B cell (primary cell): ENCODE measurements around the gene FAM174C. TPM values are rescaled to one million over a fixed set of nuclear protein-coding genes. Genes with fewer than 3 reads are reported as not detected.

ENCODE experiments used
- ATAC-seq: fragments of 200-7000 bp; cut with Tn5 transposase; one replicate; pipeline ENCODE4 v1.10.0; 2021; ENCODE audit warnings: low read depth, mild to moderate bottlenecking, moderate number of reproducible peaks, moderate library complexity
- CTCF ChIA-PET: fragments of 350-600 bp; sonication (Branson Sonifier 250); formaldehyde crosslinking; loops from one replicate; lab custom pipeline; 2021; ENCODE audit warnings: antibody characterized with exemption, inconsistent platforms; lab: Charles Lee
- POLR2A ChIA-PET: fragments of 350-600 bp; sonication (Branson Sonifier 250); formaldehyde crosslinking; loops from one replicate; lab custom pipeline; 2021; ENCODE audit warnings: antibody characterized with exemption; lab: Charles Lee
- DNase-seq: peaks from one replicate; pipeline ENCODE4 v3.0.0; 2013
- H2AFZ ChIP-seq: 2 replicates; pipeline ENCODE4 v1.6.1; 2012; ENCODE audit warnings: mild to moderate bottlenecking, low read depth, low read length; ENCODE audit not compliant: insufficient read depth, poor library complexity, severe bottlenecking
- H3K27ac ChIP-seq, 2 donors: 1 replicate in 1 of 2; 2 replicates in 1 of 2; pipeline ENCODE4 v1.5.1; 2012 to 2013; ENCODE audit warnings: low read length in 2 of 2, mild to moderate bottlenecking in 2 of 2, moderate library complexity in 1 of 2
- H3K27me3 ChIP-seq, 4 experiments: fragments of 200-600 bp in 1 of 4; sonication (generic) in 1 of 4; replicated peaks in 1 of 4; 1 replicate in 2 of 4; 2 replicates in 2 of 4; pipeline versions ENCODE4 v1.6.1 to v1.7.0; 2013 to 2016; ENCODE audit warnings: low read length in 3 of 4, mild to moderate bottlenecking in 2 of 4, mixed read lengths in 1 of 4, moderate library complexity in 1 of 4; ENCODE audit not compliant: insufficient read depth in 4 of 4, control insufficient read depth in 3 of 4; ENCODE audit errors: control extremely low read depth in 1 of 4
- H3K36me3 ChIP-seq, 2 experiments: replicated peaks in 1 of 2; 1 replicate in 1 of 2; 2 replicates in 1 of 2; pipeline versions ENCODE4 v1.6.1 to v1.7.1; 2013; ENCODE audit warnings: low read length in 1 of 2; ENCODE audit not compliant: insufficient read depth in 2 of 2, control insufficient read depth in 1 of 2; ENCODE audit errors: control extremely low read depth in 1 of 2, extremely low read depth in 1 of 2
- H3K4me1 ChIP-seq, 2 donors: fragments of 200-600 bp in 1 of 2; sonication (generic) in 1 of 2; 1 replicate in 1 of 2; 2 replicates in 1 of 2; pipeline versions ENCODE4 v1.5.1 to v1.6.1; 2013 to 2017; ENCODE audit warnings: low read length in 2 of 2; ENCODE audit not compliant: control insufficient read depth in 2 of 2, insufficient read depth in 2 of 2
- H3K4me2 ChIP-seq: replicated peaks from 2 replicates; pipeline ENCODE3; 2012; ENCODE audit warnings: mild to moderate bottlenecking, low read depth, low read length; ENCODE audit not compliant: poor library complexity, severe bottlenecking
- H3K4me3 ChIP-seq, 5 experiments: fragments of 200-600 bp in 1 of 5; sonication (generic) in 1 of 5; 1 replicate in 3 of 5; 2 replicates in 2 of 5; pipeline versions ENCODE4 v1.5.1 to v1.7.0; 2011 to 2016; ENCODE audit warnings: low read length in 4 of 5, mild to moderate bottlenecking in 4 of 5, low read depth in 2 of 5, control low read depth in 1 of 5, moderate library complexity in 1 of 5; ENCODE audit not compliant: insufficient read depth in 1 of 5; ENCODE audit errors: control extremely low read depth in 1 of 5, extremely low read depth in 1 of 5
- H3K79me2 ChIP-seq: fragments of 200-600 bp; sonication (generic); one replicate; pipeline ENCODE4 v1.6.0; 2016; ENCODE audit warnings: low read length; ENCODE audit not compliant: control insufficient read depth, insufficient read depth
- H3K9ac ChIP-seq: fragments of 200-600 bp; sonication (generic); 2 replicates; pipeline ENCODE4 v1.6.1; 2017; ENCODE audit warnings: mild to moderate bottlenecking, low read length, moderate library complexity
- H3K9me3 ChIP-seq, 3 donors: one replicate each; pipeline versions ENCODE4 v1.6.1 to v1.7.1; 2013; ENCODE audit warnings: low read length in 2 of 3; ENCODE audit not compliant: control insufficient read depth in 2 of 3, insufficient read depth in 1 of 3; ENCODE audit errors: control extremely low read depth in 1 of 3
- H4K20me1 ChIP-seq: 2 replicates; pipeline ENCODE4 v1.6.0; 2012; ENCODE audit warnings: mild to moderate bottlenecking, low read length; ENCODE audit not compliant: insufficient read depth, control insufficient read depth, poor library complexity, severe bottlenecking
- H3K27ac Mint-ChIP-seq: one replicate; pipeline ENCODE4 v1.8.0; 2021; ENCODE audit warnings: mixed read lengths
- H3K27me3 Mint-ChIP-seq: one replicate; pipeline ENCODE4 v1.8.0; 2021; ENCODE audit warnings: mixed read lengths
- H3K4me1 Mint-ChIP-seq: one replicate; pipeline ENCODE4 v1.8.0; 2021; ENCODE audit warnings: mixed read lengths
- H3K4me3 Mint-ChIP-seq: one replicate; pipeline ENCODE4 v1.8.0; 2021; ENCODE audit warnings: mixed read lengths
- H3K9me3 Mint-ChIP-seq: one replicate; pipeline ENCODE4 v1.8.0; 2022; ENCODE audit warnings: mixed read lengths; ENCODE audit not compliant: insufficient read depth
- CTCF ChIP-seq: fragments of 200-600 bp; IDR thresholded peaks from one replicate; pipeline ENCODE4 v1.8.0; 2022; ENCODE audit warnings: antibody characterized with exemption, mild to moderate bottlenecking
- EZH2 ChIP-seq: IDR thresholded peaks from 2 replicates; pipeline ENCODE4 v1.6.1; 2012; ENCODE audit warnings: borderline replicate concordance, low read depth, mild to moderate bottlenecking, moderate library complexity, low read length; ENCODE audit not compliant: insufficient read depth, poor library complexity, severe bottlenecking
- WGBS: methylation state at CpG from one replicate; pipeline ENCODE4 v1.1.5; 2013; ENCODE audit warnings: missing lambda C conversion rate; ENCODE audit not compliant: insufficient coverage; 5-methylcytosine and 5-hydroxymethylcytosine counted together
- intact Hi-C: fragments of 100-400 bp; cut with micrococcal nuclease; formaldehyde crosslinking; loops from one replicate; pipeline ENCODE4 v1.10.0; 2022
- polyA plus RNA-seq: library from polyadenylated mRNA; depleted of rRNA; stranded (reverse); fragments of >200 nt; gene quantifications from 2 replicates; pipeline ENCODE4 v1.2.3, GENCODE V29; 2012
- total RNA-seq, 2 donors: library from RNA; stranded (reverse); fragments of 120-200 nt in 1 of 2; gene quantifications; 1 replicate in 1 of 2; 2 replicates in 1 of 2; pipeline versions ENCODE4 v1.2.3 to v1.2.4, GENCODE V29; 2013 to 2022

The FAM174C gene
- total and polyA plus RNA-seq, 2 donors (not counting 1 experiment from before 2014, with no cell fraction given): 41.1 to 70.6 TPM

GRCh38 chr19:1228161-1228957 is 47.0 kb upstream of the FAM174C start:
- POLR2A ChIA-PET: no interaction called here

More at GRCh38 chr19:1228161-1228957, 47.0 kb upstream of the FAM174C start:
- H3K9ac ChIP-seq: no peak overlapping the region
- peaks cover 10% of the 10 kb centered on the region for H4K20me1 ChIP-seq
- H3K27ac ChIP-seq: no peak overlapping the region
- no peak overlapping the region for H2AFZ ChIP-seq
- no peaks in the 10 kb centered on the region for H3K79me2 ChIP-seq
- intact Hi-C loops: no loop called here
- H3K27ac Mint-ChIP-seq: no peak overlapping the region
- ATAC-seq (no peak), DNase-seq (no peak)
- H3K4me3 Mint-ChIP-seq: no peak overlapping the region
- WGBS: 97% methylated on average over 92 of the region's 100 CpGs
- no peaks in the 10 kb centered on the region for H3K27me3 ChIP-seq
- peaks cover 0 to 18% of the 10 kb centered on the region in 2 experiments for H3K36me3 ChIP-seq
- H3K9me3 Mint-ChIP-seq: no peaks in the 10 kb centered on the region
- no peak overlapping the region for H3K4me2 ChIP-seq
- H3K27me3 Mint-ChIP-seq: no peaks in the 10 kb centered on the region
- no peaks in the 10 kb centered on the region for H3K4me1 Mint-ChIP-seq
- H3K9me3 ChIP-seq: no peaks in the 10 kb centered on the region
- no peak for TF ChIP-seq CTCF
- no peak for TF ChIP-seq EZH2
- H3K4me3 ChIP-seq: no peak overlapping the region
- CTCF ChIA-PET: no interaction called here
- H3K4me1 ChIP-seq: no peaks in the 10 kb centered on the region
